Right lobe of liver (tissue), 6 donors: ENCODE results near the gene IGSF11. TPM values are rescaled to one million over a fixed set of nuclear protein-coding genes. Genes with fewer than 3 reads are reported as not detected.
"Not testable (repeated sequence)": the region's sequence is repeated elsewhere in the genome, so short reads cannot be mapped to it uniquely, and the experiment has no call there.

ENCODE experiments used
- ATAC-seq, 4 donors: fragments of 200-7000 bp; cut with Tn5 transposase; one replicate each; pipeline ENCODE4 v1.9.1; 2020; ENCODE audit warnings: mild to moderate bottlenecking in 4 of 4, moderate library complexity in 4 of 4
- DNase-seq, 3 donors: peaks; one replicate each; pipeline ENCODE4 v3.0.0-alpha.2; 2020
- H3K27ac ChIP-seq, 3 donors: fragments of 200-600 bp; one replicate each; pipeline ENCODE4 v1.8.0; 2022
- H3K27me3 ChIP-seq, 2 donors: fragments of 200-600 bp; one replicate each; pipeline ENCODE4 v1.8.0; 2022
- H3K36me3 ChIP-seq, 4 donors: fragments of 200-600 bp; sonication (generic) in 1 of 4; one replicate each; pipeline versions ENCODE4 v1.5.1 to v1.8.0; 2017 to 2022; ENCODE audit warnings: control low read depth in 1 of 4
- H3K4me1 ChIP-seq, 4 donors: fragments of 200-600 bp; sonication (generic) in 1 of 4; one replicate each; pipeline versions ENCODE4 v1.5.1 to v1.8.0; 2017 to 2022; ENCODE audit warnings: control low read depth in 1 of 4
- H3K4me3 ChIP-seq, 3 donors: fragments of 200-600 bp; one replicate each; pipeline ENCODE4 v1.8.0; 2022
- H3K9me3 ChIP-seq, 4 donors: fragments of 200-600 bp; sonication (generic) in 1 of 4; one replicate each; pipeline versions ENCODE4 v1.5.1 to v1.8.0; 2017 to 2022; ENCODE audit warnings: control low read depth in 1 of 4
- POLR2A ChIP-seq: fragments of 450-650 bp; IDR thresholded peaks from one replicate; pipeline ENCODE4 v1.6.1; 2017; ENCODE audit warnings: antibody characterized with exemption, mild to moderate bottlenecking
- WGBS: methylation state at CpG from one replicate; pipeline ENCODE4 v1.1.6; 2018; ENCODE audit warnings: low coverage, low lambda C conversion rate; ENCODE audit not compliant: insufficient coverage; ENCODE audit errors: missing lambda C conversion rate; 5-methylcytosine and 5-hydroxymethylcytosine counted together
- intact Hi-C, 2 donors: fragments of 100-400 bp; cut with DNase I; formaldehyde crosslinking; loops; one replicate each; pipeline versions ENCODE4 v1.11.2 to v1.14.1; 2022
- total RNA-seq, 6 experiments: library from RNA; depleted of rRNA in 2 of 6; stranded (reverse); fragments of >200 nt in 2 of 6; fragmentation: NEBNext Ultra II Directional in 3 of 6; extraction: Animal tissue kit (Norgen Biotek cat#: 25700) in 3 of 6; gene quantifications; one replicate each; pipeline versions ENCODE4 v1.1.0 to v1.2.4, GENCODE V29; 2016 to 2023
- TF ChIP-seq, protein P1 (sequence below), 4 donors: fragments of 200-600 bp in 3 of 4; fragments of 450-650 bp in 1 of 4; IDR thresholded peaks; one replicate each; pipeline versions ENCODE4 v1.5.1 to v1.8.0; 2016 to 2022; ENCODE audit warnings: antibody characterized with exemption in 4 of 4, mild to moderate bottlenecking in 2 of 4
- donor health status: DM: no; HTN: yes; CAD: no.
- donor health status: DM: no; HTN: no; CAD: no.
- donor health status: DM: no; HTN: no; CAD: no.
- donor health status: DM: no; HTN: yes; CAD: no.
- donor health status: DM: no; HTN: yes; CAD: no.

Gene IGSF11
- total RNA-seq, 6 experiments from 2014 or later = not detected

GRCh38 chr3:118978393-118978758, 56.3 kb downstream of the IGSF11 start:
- ATAC-seq = no peak
- WGBS = 67% methylated on average over 2 of the region's 5 CpGs

DNA sequence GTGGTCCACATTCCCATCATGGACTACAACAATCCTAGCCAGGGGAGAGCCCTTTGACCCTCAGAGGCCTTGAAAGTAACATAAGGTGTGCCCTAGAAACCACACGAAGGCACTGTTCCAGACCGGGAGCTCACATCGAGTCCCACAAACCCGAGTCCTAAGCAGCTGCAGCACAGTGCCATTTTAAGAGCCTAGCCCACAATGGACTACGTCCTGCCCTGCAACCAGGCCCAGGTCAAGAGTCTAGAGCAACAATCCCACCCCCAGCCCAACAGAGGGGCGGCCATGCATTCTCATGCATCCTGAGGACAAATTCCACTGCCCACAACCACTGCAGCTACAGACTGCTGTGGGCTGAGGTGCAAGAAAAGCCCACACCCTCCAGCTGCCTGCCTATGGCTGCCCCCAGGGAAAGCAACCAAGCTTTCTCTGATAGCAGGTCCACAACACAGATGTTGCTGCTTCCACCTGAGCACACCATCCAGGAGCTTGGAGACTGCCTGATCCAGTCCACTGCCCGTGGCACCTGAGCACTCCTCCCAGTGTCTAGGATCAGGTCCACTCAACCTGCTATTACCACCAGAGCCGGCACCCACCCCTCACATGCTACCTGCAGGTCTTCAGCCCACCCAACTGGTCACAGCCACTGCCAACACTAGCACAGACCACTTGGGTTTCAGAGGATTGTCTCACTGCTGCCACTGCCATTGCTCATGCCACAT, 56.8 kb downstream of the IGSF11 start:
- H3K4me1 ChIP-seq = no peaks in the 10 kb centered on the region
- DNase-seq = no peak
- H3K27ac ChIP-seq = no peak overlapping the region
- H3K4me3 ChIP-seq = no peak overlapping the region
- ATAC-seq = peak in 1 of 4 donors; percentile 29
- no peaks in the 10 kb centered on the region for H3K9me3 ChIP-seq
- H3K36me3 ChIP-seq = no peaks in the 10 kb centered on the region
- H3K27me3 ChIP-seq = no peaks in the 10 kb centered on the region
- 59% methylated on average over 2 of the region's 8 CpGs for WGBS
- intact Hi-C loops = no loop called here
- TF ChIP-seq POLR2A = no peak
- TF ChIP-seq, protein P1, sequence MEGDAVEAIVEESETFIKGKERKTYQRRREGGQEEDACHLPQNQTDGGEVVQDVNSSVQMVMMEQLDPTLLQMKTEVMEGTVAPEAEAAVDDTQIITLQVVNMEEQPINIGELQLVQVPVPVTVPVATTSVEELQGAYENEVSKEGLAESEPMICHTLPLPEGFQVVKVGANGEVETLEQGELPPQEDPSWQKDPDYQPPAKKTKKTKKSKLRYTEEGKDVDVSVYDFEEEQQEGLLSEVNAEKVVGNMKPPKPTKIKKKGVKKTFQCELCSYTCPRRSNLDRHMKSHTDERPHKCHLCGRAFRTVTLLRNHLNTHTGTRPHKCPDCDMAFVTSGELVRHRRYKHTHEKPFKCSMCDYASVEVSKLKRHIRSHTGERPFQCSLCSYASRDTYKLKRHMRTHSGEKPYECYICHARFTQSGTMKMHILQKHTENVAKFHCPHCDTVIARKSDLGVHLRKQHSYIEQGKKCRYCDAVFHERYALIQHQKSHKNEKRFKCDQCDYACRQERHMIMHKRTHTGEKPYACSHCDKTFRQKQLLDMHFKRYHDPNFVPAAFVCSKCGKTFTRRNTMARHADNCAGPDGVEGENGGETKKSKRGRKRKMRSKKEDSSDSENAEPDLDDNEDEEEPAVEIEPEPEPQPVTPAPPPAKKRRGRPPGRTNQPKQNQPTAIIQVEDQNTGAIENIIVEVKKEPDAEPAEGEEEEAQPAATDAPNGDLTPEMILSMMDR (IDR thresholded peaks at IDR 0.05) = no peak

More at GRCh38 chr3:118978393-118978758, 56.3 kb downstream of the IGSF11 start:
- Histone ChIP-seq H3K9me3 (no peaks in the 10 kb centered on the region), H3K4me1 (no peaks in the 10 kb centered on the region), H3K27ac (no peak overlapping the region), H3K36me3 (no peaks in the 10 kb centered on the region), H3K27me3 (no peaks in the 10 kb centered on the region), H3K4me3 (no peak overlapping the region)
- intact Hi-C loops = no loop called here
- no peak for TF ChIP-seq POLR2A
- TF ChIP-seq, protein P1 (IDR thresholded peaks at IDR 0.05) = no peak
- no peak for DNase-seq

DNA sequence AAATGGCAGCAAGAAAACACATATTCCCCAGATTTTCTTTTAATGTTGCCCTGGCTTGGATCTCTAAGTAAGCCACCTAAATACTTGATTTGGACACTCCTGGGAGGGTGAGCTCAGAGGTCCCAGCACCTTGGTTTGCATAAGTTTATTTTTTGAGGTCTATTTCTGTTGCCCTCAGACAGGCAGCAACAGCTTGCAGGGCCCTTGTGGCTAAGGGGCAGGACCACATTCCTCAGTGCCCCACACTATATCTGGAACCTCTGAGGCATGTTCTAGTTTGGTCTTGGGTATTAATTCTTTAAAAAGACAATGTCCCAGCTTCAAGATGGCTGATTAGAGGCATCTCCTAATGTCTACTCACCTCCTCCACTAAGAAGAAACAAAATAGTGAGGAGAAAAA, 57.5 kb downstream of the IGSF11 start:
- Histone ChIP-seq H3K27me3 (no peaks in the 10 kb centered on the region), H3K36me3 (no peaks in the 10 kb centered on the region), H3K9me3 (no peaks in the 10 kb centered on the region), H3K4me3 (no peak overlapping the region), H3K27ac (no peak overlapping the region), H3K4me1 (no peaks in the 10 kb centered on the region)
- no peak for TF ChIP-seq POLR2A
- TF ChIP-seq, protein P1 (IDR thresholded peaks at IDR 0.05) = no peak
- intact Hi-C loops = no loop called here
- no peak for DNase-seq
- ATAC-seq = no peak

DNA sequence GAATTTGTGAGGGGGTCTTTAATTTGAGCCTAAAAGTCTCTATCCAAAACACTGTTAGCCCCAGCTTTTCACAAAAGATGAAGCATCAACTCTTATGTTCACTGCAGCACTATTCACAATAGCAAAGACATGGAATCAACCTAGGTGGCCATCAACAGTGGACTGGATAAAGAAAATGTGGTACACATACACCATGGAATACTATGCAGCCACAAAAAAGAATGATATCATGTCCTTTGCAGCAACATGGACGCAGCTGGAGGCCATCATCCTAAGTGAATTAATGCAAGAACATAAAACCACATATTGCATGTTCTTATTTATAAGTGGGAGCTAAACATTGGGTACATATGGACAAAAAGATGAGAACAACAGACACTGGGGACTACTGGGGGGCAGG, 59.2 kb downstream of the IGSF11 start:
- H3K36me3 ChIP-seq, ATAC-seq, intact Hi-C loops, DNase-seq, H3K27me3 ChIP-seq, H3K4me3 ChIP-seq, H3K27ac ChIP-seq, H3K4me1 ChIP-seq, H3K9me3 ChIP-seq: not testable (repeated sequence)
- WGBS = 29% methylated on average over 1 of the region's 1 CpG

DNA sequence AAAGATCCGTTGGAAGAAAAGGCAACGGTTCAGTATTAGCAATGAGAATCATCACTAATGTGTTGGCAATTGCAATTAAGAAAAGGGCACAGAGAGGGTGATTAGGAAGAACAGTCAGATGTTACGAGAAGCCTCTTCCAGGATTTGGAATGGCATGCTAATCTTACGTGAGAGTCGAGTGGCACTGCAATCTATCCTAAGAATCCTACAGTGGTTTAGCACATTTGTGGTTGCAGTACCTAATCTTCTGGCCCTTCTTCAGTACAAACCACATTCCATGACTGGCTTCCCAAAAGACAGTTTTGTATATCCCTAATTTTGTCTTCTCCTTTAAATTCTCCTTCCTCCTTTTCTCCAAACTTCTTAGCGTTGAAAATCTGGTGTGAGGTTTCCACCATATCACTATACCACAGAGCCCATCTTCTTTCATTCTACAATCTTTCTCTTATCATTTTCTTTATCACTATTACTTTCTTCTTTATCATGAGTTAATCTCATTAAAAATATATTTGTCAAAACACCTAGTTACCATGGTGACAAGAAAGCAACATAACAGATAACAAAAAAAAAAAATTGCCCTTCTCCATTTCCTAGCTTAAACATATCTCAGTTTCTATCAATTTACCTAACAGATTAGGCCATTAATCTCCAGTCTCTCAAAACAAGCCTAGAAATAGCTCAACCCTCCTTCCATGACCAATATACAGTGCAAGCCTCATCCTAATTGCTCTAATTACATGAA, 60.1 kb downstream of the IGSF11 start:
- TF ChIP-seq, protein P1 (IDR thresholded peaks at IDR 0.05) = no peak
- TF ChIP-seq POLR2A = no peak
- intact Hi-C loops = no loop called here
- no peaks in the 10 kb centered on the region for H3K9me3 ChIP-seq
- no peak for ATAC-seq
- H3K4me1 ChIP-seq = no peaks in the 10 kb centered on the region
- no peaks in the 10 kb centered on the region for H3K36me3 ChIP-seq
- DNase-seq = no peak
- no peak overlapping the region for H3K27ac ChIP-seq
- H3K4me3 ChIP-seq = no peak overlapping the region
- no peaks in the 10 kb centered on the region for H3K27me3 ChIP-seq
- 58% methylated on average over 6 of the region's 6 CpGs for WGBS
